Caco-2 (cell line): ENCODE results near the gene ADCY5. TPM values are rescaled to one million over a fixed set of nuclear protein-coding genes. Genes with fewer than 3 reads are reported as not detected.

Experiments
- BruUV-seq: library from RNA; stranded (reverse); fragments of 400-500 nt; replicated peaks from 2 replicates; lab custom pipeline; 2021; lab: Mats Ljungman, UMichigan
- CTCF ChIA-PET: fragments of 300-600 bp; sonication (Branson Sonifier 250); formaldehyde crosslinking; loops from one replicate; lab custom pipeline; 2022; ENCODE audit warnings: antibody characterized with exemption; lab: Charles Lee
- POLR2A ChIA-PET: fragments of 300-600 bp; sonication (Branson Sonifier 250); formaldehyde crosslinking; loops from one replicate; lab custom pipeline; 2022; ENCODE audit warnings: antibody characterized with exemption; lab: Charles Lee
- DNase-seq, 2 experiments: peaks; one replicate each; pipeline versions ENCODE4 v3.0.0 to v3.0.0-alpha.2; 2020 to 2022
- H3K27me3 ChIP-seq: replicated peaks from 2 replicates; pipeline ENCODE4 v1.6.0; 2011; ENCODE audit warnings: low read length; ENCODE audit not compliant: control insufficient read depth, insufficient read depth
- H3K36me3 ChIP-seq: 2 replicates; pipeline ENCODE4 v1.5.1; 2011; ENCODE audit warnings: low read length; ENCODE audit not compliant: control insufficient read depth, insufficient read depth
- H3K4me1 ChIP-seq: fragments of 250-450 bp; sonication (Bioruptor Pico); 2 replicates; pipeline ENCODE4 v1.5.1; 2020; ENCODE audit warnings: mild to moderate bottlenecking
- H3K4me3 ChIP-seq: 2 replicates; pipeline ENCODE4 v1.5.1; 2011; ENCODE audit warnings: low read depth, mild to moderate bottlenecking, control low read depth, low read length
- H3K9me3 ChIP-seq: fragments of 250-450 bp; sonication (Bioruptor Pico); 2 replicates; pipeline ENCODE4 v1.5.1; 2020; ENCODE audit warnings: mild to moderate bottlenecking, moderate library complexity
- H3K27ac Mint-ChIP-seq: one replicate; pipeline ENCODE4 v1.8.0; 2022; ENCODE audit warnings: mixed read lengths; ENCODE audit not compliant: unreplicated experiment
- H3K27me3 Mint-ChIP-seq: one replicate; pipeline ENCODE4 v1.8.0; 2022; ENCODE audit warnings: mixed read lengths; ENCODE audit not compliant: insufficient read depth, unreplicated experiment
- H3K36me3 Mint-ChIP-seq: one replicate; pipeline ENCODE4 v1.8.0; 2022; ENCODE audit warnings: mild to moderate bottlenecking, mixed read lengths; ENCODE audit not compliant: insufficient read depth, unreplicated experiment
- H3K4me1 Mint-ChIP-seq: one replicate; pipeline ENCODE4 v1.8.0; 2022; ENCODE audit warnings: low read depth, mixed read lengths; ENCODE audit not compliant: unreplicated experiment
- H3K4me3 Mint-ChIP-seq: one replicate; pipeline ENCODE4 v1.8.0; 2022; ENCODE audit warnings: mild to moderate bottlenecking, moderate library complexity, mixed read lengths; ENCODE audit not compliant: unreplicated experiment
- H3K9me3 Mint-ChIP-seq: one replicate; pipeline ENCODE4 v1.8.0; 2022; ENCODE audit warnings: mixed read lengths; ENCODE audit not compliant: unreplicated experiment
- intact Hi-C: fragments of 100-400 bp; cut with micrococcal nuclease; formaldehyde crosslinking; loops from one replicate; pipeline ENCODE4 v1.10.0; 2022; ENCODE audit not compliant: unreplicated experiment
- total RNA-seq: library from RNA; stranded (reverse); gene quantifications from 2 replicates; pipeline ENCODE4 v1.2.3, GENCODE V29; 2022
- TF ChIP-seq, protein P1 (sequence below), 2 experiments: fragments of 200-600 bp in 1 of 2; IDR thresholded peaks; 1 replicate in 1 of 2; 2 replicates in 1 of 2; pipeline versions ENCODE4 v1.5.1 to v1.8.0; 2011 to 2022; ENCODE audit warnings: antibody characterized with exemption in 1 of 2, control low read depth in 1 of 2, inconsistent platforms in 1 of 2, low read depth in 1 of 2, low read length in 1 of 2, mild to moderate bottlenecking in 1 of 2, moderate library complexity in 1 of 2; ENCODE audit not compliant: insufficient read depth in 1 of 2, severe bottlenecking in 1 of 2, unreplicated experiment in 1 of 2

The ADCY5 gene
- total RNA-seq, 1 experiment from 2014 or later = 0.91 TPM

DNA sequence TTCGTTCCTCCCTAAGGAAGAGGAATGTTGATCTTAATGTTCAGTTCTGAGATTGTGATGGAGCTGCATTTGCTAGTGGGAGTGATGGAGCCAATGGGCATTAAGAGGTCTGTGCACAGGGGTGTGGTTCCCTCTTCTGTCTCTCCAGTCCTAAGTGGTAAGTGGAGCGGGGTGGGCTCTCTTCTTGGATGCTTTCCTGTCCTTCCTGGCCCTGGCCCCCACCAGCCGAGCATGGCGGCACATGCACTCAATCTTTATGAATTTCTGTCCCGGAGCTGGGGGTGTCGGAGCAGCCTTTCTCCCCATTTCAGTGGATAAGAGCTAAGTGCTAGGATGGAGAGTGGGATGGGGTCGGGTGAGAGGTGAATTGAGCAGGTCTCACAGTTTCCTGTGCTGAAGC is 37.6 kb upstream of the ADCY5 start:
- no peaks in the 10 kb centered on the region for H3K4me1 Mint-ChIP-seq
- intact Hi-C loops = no loop called here
- TF ChIP-seq, protein P1, sequence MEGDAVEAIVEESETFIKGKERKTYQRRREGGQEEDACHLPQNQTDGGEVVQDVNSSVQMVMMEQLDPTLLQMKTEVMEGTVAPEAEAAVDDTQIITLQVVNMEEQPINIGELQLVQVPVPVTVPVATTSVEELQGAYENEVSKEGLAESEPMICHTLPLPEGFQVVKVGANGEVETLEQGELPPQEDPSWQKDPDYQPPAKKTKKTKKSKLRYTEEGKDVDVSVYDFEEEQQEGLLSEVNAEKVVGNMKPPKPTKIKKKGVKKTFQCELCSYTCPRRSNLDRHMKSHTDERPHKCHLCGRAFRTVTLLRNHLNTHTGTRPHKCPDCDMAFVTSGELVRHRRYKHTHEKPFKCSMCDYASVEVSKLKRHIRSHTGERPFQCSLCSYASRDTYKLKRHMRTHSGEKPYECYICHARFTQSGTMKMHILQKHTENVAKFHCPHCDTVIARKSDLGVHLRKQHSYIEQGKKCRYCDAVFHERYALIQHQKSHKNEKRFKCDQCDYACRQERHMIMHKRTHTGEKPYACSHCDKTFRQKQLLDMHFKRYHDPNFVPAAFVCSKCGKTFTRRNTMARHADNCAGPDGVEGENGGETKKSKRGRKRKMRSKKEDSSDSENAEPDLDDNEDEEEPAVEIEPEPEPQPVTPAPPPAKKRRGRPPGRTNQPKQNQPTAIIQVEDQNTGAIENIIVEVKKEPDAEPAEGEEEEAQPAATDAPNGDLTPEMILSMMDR (IDR thresholded peaks at IDR 0.05; ENCODE audit: insufficient read depth in 1 of 2, low read depth in 1 of 2, low read length in 1 of 2, severe bottlenecking in 1 of 2, unreplicated experiment in 1 of 2) = no peak
- H3K27me3 ChIP-seq = no peaks in the 10 kb centered on the region
- peaks cover 30% of the 10 kb centered on the region for H3K36me3 Mint-ChIP-seq
- no TSS peak for BruUV-seq
- no peaks in the 10 kb centered on the region for H3K36me3 ChIP-seq
- H3K9me3 Mint-ChIP-seq = no peaks in the 10 kb centered on the region
- H3K4me3 Mint-ChIP-seq = no peak overlapping the region
- no peaks in the 10 kb centered on the region for H3K27me3 Mint-ChIP-seq
- H3K9me3 ChIP-seq = no peaks in the 10 kb centered on the region
- no peaks in the 10 kb centered on the region for H3K4me1 ChIP-seq
- no peak overlapping the region for H3K4me3 ChIP-seq
- H3K27ac Mint-ChIP-seq = no peak overlapping the region
- no peak for DNase-seq
- CTCF ChIA-PET = no interaction called here
- POLR2A ChIA-PET = no interaction called here

DNA sequence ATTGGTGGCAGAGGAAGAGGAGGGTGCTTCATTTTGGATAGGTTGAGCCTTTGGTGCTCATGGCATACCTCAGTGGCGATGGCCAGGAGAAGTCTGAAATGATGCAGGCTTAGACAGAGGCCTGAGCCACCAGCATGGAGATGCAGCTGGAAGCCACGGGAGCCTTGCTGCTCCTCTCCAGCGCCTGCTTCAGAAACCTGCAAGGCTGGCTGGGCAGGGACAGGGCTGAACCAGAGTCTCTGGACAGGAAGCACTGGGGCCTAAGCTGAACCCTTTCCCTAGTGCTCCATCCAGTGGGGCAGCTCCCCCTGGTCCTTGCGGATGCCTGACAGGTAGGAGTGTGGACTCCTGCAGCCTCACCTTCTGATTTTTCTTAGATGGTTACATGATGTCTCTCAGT is 36.7 kb upstream of the ADCY5 start:
- Histone ChIP-seq H3K9me3 (no peaks in the 10 kb centered on the region), H3K36me3 (no peaks in the 10 kb centered on the region), H3K27me3 (no peaks in the 10 kb centered on the region), H3K4me1 (no peaks in the 10 kb centered on the region), H3K4me3 (no peak overlapping the region)
- ChIA-PET CTCF (no interaction called here), POLR2A (no interaction called here)
- intact Hi-C loops = no loop called here
- Mint-ChIP-seq H3K9me3 (no peaks in the 10 kb centered on the region), H3K4me1 (no peaks in the 10 kb centered on the region), H3K27me3 (no peaks in the 10 kb centered on the region), H3K4me3 (no peak overlapping the region), H3K36me3 (peaks cover 30% of the 10 kb centered on the region), H3K27ac (no peak overlapping the region)
- no peak for DNase-seq
- TF ChIP-seq, protein P1 (IDR thresholded peaks at IDR 0.05; ENCODE audit: insufficient read depth in 1 of 2, low read depth in 1 of 2, low read length in 1 of 2, severe bottlenecking in 1 of 2, unreplicated experiment in 1 of 2) = no peak
- no TSS peak for BruUV-seq

DNA sequence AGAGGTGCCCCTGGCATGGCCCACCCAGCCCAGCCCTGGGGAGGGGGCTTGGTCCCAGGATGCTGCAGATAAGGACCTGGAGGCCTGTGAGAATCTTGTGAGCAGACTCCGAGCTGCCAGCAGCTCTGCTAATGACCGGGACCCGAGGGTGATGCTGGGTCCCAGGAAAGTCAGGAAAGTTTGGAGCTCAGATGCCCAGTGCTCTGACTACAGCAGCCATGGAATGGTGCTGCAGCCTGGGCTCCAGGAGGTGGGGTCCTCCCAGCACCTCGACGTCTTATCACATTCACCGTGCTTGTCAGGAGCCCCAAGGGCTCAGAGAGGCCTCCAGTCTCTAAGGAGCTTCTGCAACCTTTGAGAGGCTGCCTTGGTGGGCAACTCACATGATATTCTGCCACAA is 34.3 kb upstream of the ADCY5 start:
- Mint-ChIP-seq H3K4me1 (no peaks in the 10 kb centered on the region), H3K36me3 (peaks cover 23% of the 10 kb centered on the region), H3K9me3 (no peaks in the 10 kb centered on the region), H3K27me3 (no peaks in the 10 kb centered on the region), H3K27ac (no peak overlapping the region), H3K4me3 (no peak overlapping the region)
- ChIA-PET CTCF (no interaction called here), POLR2A (no interaction called here)
- Histone ChIP-seq H3K9me3 (no peaks in the 10 kb centered on the region), H3K27me3 (no peaks in the 10 kb centered on the region), H3K4me3 (no peak overlapping the region), H3K4me1 (no peaks in the 10 kb centered on the region), H3K36me3 (no peaks in the 10 kb centered on the region)
- no peak for DNase-seq
- intact Hi-C loops = no loop called here
- TF ChIP-seq, protein P1 (IDR thresholded peaks at IDR 0.05; ENCODE audit: insufficient read depth in 1 of 2, low read depth in 1 of 2, low read length in 1 of 2, severe bottlenecking in 1 of 2, unreplicated experiment in 1 of 2) = no peak
- BruUV-seq = no TSS peak
